Measurements from ENCODE around the gene POLN. TPM values are rescaled to one million over a fixed set of nuclear protein-coding genes. Genes with fewer than 3 reads are reported as not detected.

POLN gene
- polyA plus RNA-seq, 2 donors = 0.59 to 0.81 TPM

- Histone ChIP-seq H3K9me3 (ENCODE audit: control insufficient read depth in 2 of 2, insufficient read depth in 1 of 2, low read depth in 1 of 2, low read length in 1 of 2) (no peaks in the 10 kb centered on the region), H3K27me3 (ENCODE audit: control insufficient read depth in 1 of 2, insufficient read depth in 2 of 2, low read length in 2 of 2) (no peaks in the 10 kb centered on the region), H3K4me1 (ENCODE audit: control insufficient read depth in 2 of 2, insufficient read depth in 2 of 2, low read length in 1 of 2) (no peaks in the 10 kb centered on the region), H3K27ac (ENCODE audit: low read depth in 2 of 2, low read length in 1 of 2) (no peak overlapping the region), H3K36me3 (ENCODE audit: control insufficient read depth in 2 of 2, insufficient read depth in 2 of 2, low read length in 1 of 2) (no peaks in the 10 kb centered on the region), H3K4me3 (ENCODE audit: low read depth in 1 of 2, low read length in 2 of 2) (no peak overlapping the region)
- WGBS, 2 donors = 55 to 57% methylated on average over 9 of the region's 9 CpGs
These were observed 55.6 kb downstream of the POLN start for GRCh38 chr4:2186133-2186864.

- Histone ChIP-seq H3K4me3 (ENCODE audit: low read depth in 1 of 2, low read length in 2 of 2) (no peak overlapping the region), H3K36me3 (ENCODE audit: control insufficient read depth in 2 of 2, insufficient read depth in 2 of 2, low read length in 1 of 2) (no peaks in the 10 kb centered on the region), H3K27ac (ENCODE audit: low read depth in 2 of 2, low read length in 1 of 2) (no peak overlapping the region), H3K4me1 (ENCODE audit: control insufficient read depth in 2 of 2, insufficient read depth in 2 of 2, low read length in 1 of 2) (no peaks in the 10 kb centered on the region), H3K27me3 (ENCODE audit: control insufficient read depth in 1 of 2, insufficient read depth in 2 of 2, low read length in 2 of 2) (no peaks in the 10 kb centered on the region), H3K9me3 (ENCODE audit: control insufficient read depth in 2 of 2, insufficient read depth in 1 of 2, low read depth in 1 of 2, low read length in 1 of 2) (no peaks in the 10 kb centered on the region)
These were observed 58.5 kb downstream of the POLN start for GRCh38 chr4:2183394-2183793.

- WGBS, 2 donors = 82 to 85% methylated on average over 3 of the region's 3 CpGs
- no peaks in the 10 kb centered on the region for H3K36me3 ChIP-seq (ENCODE audit: control insufficient read depth in 2 of 2, insufficient read depth in 2 of 2, low read length in 1 of 2)
These were observed 58.9 kb downstream of the POLN start for GRCh38 chr4:2182994-2183393.

GRCh38 chr4:2180410-2180809 is 61.5 kb downstream of the POLN start:
- 96 to 97% methylated on average over 2 of the region's 2 CpGs for WGBS, 2 donors
- H3K36me3 ChIP-seq (ENCODE audit: control insufficient read depth in 2 of 2, insufficient read depth in 2 of 2, low read length in 1 of 2) = no peaks in the 10 kb centered on the region

More at GRCh38 chr4:2182994-2183393, 58.9 kb downstream of the POLN start:
- Histone ChIP-seq H3K27me3 (ENCODE audit: control insufficient read depth in 1 of 2, insufficient read depth in 2 of 2, low read length in 2 of 2) (no peaks in the 10 kb centered on the region), H3K9me3 (ENCODE audit: control insufficient read depth in 2 of 2, insufficient read depth in 1 of 2, low read depth in 1 of 2, low read length in 1 of 2) (no peaks in the 10 kb centered on the region), H3K4me1 (ENCODE audit: control insufficient read depth in 2 of 2, insufficient read depth in 2 of 2, low read length in 1 of 2) (no peaks in the 10 kb centered on the region), H3K27ac (ENCODE audit: low read depth in 2 of 2, low read length in 1 of 2) (no peak overlapping the region), H3K4me3 (ENCODE audit: low read depth in 1 of 2, low read length in 2 of 2) (no peak overlapping the region)

GRCh38 chr4:2179717-2180116 is 62.2 kb downstream of the POLN start:
- WGBS, 2 donors = 85 to 86% methylated on average over 7 of the region's 7 CpGs

More at GRCh38 chr4:2180410-2180809, 61.5 kb downstream of the POLN start:
- no peaks in the 10 kb centered on the region for H3K4me1 ChIP-seq (ENCODE audit: control insufficient read depth in 2 of 2, insufficient read depth in 2 of 2, low read length in 1 of 2)
- H3K27ac ChIP-seq (ENCODE audit: low read depth in 2 of 2, low read length in 1 of 2) = no peak overlapping the region
- no peaks in the 10 kb centered on the region for H3K27me3 ChIP-seq (ENCODE audit: control insufficient read depth in 1 of 2, insufficient read depth in 2 of 2, low read length in 2 of 2)
- H3K9me3 ChIP-seq (ENCODE audit: control insufficient read depth in 2 of 2, insufficient read depth in 1 of 2, low read depth in 1 of 2, low read length in 1 of 2) = no peaks in the 10 kb centered on the region
- H3K4me3 ChIP-seq (ENCODE audit: low read depth in 1 of 2, low read length in 2 of 2) = no peak overlapping the region

DNA sequence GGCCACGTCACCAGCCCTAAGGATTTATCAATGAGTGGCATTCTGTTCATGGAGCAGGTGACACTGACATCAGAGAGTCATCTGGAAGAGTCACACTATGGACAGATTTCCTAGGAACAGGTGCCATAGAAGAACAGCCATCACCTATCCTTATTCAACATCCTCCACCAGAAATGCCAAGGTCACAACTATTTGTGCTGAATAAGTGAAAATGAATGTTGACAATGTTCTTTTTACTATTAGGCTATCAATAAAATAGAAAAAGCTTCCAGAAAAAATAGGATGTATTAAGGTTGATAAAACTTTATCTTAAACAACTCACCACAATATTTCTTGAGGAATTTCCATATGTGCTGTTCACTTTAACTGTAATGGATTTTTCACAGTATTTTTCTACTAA is 62.9 kb downstream of the POLN start:
- no peak overlapping the region for H3K4me3 ChIP-seq (ENCODE audit: low read depth in 1 of 2, low read length in 2 of 2)
- H3K27ac ChIP-seq (ENCODE audit: low read depth in 2 of 2, low read length in 1 of 2) = no peak overlapping the region
- 92 to 97% methylated on average over 1 of the region's 1 CpG for WGBS, 2 donors
- no peaks in the 10 kb centered on the region for H3K9me3 ChIP-seq (ENCODE audit: control insufficient read depth in 2 of 2, insufficient read depth in 1 of 2, low read depth in 1 of 2, low read length in 1 of 2)
- H3K36me3 ChIP-seq (ENCODE audit: control insufficient read depth in 2 of 2, insufficient read depth in 2 of 2, low read length in 1 of 2) = no peaks in the 10 kb centered on the region
- H3K27me3 ChIP-seq (ENCODE audit: control insufficient read depth in 1 of 2, insufficient read depth in 2 of 2, low read length in 2 of 2) = no peaks in the 10 kb centered on the region
- H3K4me1 ChIP-seq (ENCODE audit: control insufficient read depth in 2 of 2, insufficient read depth in 2 of 2, low read length in 1 of 2) = no peaks in the 10 kb centered on the region

More at GRCh38 chr4:2179717-2180116, 62.2 kb downstream of the POLN start:
- Histone ChIP-seq H3K4me3 (ENCODE audit: low read depth in 1 of 2, low read length in 2 of 2) (no peak overlapping the region), H3K9me3 (ENCODE audit: control insufficient read depth in 2 of 2, insufficient read depth in 1 of 2, low read depth in 1 of 2, low read length in 1 of 2) (no peaks in the 10 kb centered on the region), H3K27me3 (ENCODE audit: control insufficient read depth in 1 of 2, insufficient read depth in 2 of 2, low read length in 2 of 2) (no peaks in the 10 kb centered on the region), H3K36me3 (ENCODE audit: control insufficient read depth in 2 of 2, insufficient read depth in 2 of 2, low read length in 1 of 2) (no peaks in the 10 kb centered on the region), H3K27ac (ENCODE audit: low read depth in 2 of 2, low read length in 1 of 2) (no peak overlapping the region), H3K4me1 (ENCODE audit: control insufficient read depth in 2 of 2, insufficient read depth in 2 of 2, low read length in 1 of 2) (no peaks in the 10 kb centered on the region)

DNA sequence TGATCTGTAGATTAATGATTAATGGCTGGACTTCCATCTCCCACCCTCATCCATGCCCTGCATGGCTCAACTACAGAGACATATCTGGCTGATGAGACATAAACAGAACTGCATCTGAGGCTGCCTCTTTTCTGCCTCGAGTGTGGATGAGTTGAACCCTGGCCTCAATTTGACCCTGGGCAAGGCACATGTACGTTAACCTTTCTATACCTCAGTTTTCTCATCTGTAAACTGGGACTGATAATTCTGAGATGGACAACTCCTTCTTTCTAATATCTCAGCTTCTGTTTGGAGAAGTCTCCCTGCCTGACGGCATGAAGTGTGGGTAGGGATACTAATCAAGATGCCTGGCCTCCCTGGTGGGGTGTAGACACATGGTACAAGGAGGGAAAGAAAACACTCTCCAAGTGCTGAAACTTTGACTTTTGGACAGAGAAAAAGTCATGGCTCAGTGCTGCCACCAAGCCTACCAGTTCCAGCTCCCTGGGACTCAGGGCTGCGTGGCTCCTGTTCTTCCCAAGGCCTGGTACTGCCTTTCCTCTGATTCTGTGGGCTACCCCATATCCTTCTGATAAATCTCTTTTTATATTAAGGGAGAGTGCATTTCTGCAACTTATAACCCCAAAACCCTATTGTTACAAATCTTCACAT is 64.4 kb downstream of the POLN start:
- no peaks in the 10 kb centered on the region for H3K9me3 ChIP-seq (ENCODE audit: control insufficient read depth in 2 of 2, insufficient read depth in 1 of 2, low read depth in 1 of 2, low read length in 1 of 2)
- H3K4me3 ChIP-seq (ENCODE audit: low read depth in 1 of 2, low read length in 2 of 2) = no peak overlapping the region
- no peaks in the 10 kb centered on the region for H3K36me3 ChIP-seq (ENCODE audit: control insufficient read depth in 2 of 2, insufficient read depth in 2 of 2, low read length in 1 of 2)
- WGBS, 2 donors = 86 to 89% methylated on average over 4 of the region's 4 CpGs
- no peak overlapping the region for H3K27ac ChIP-seq (ENCODE audit: low read depth in 2 of 2, low read length in 1 of 2)
- no peaks in the 10 kb centered on the region for H3K27me3 ChIP-seq (ENCODE audit: control insufficient read depth in 1 of 2, insufficient read depth in 2 of 2, low read length in 2 of 2)
- H3K4me1 ChIP-seq (ENCODE audit: control insufficient read depth in 2 of 2, insufficient read depth in 2 of 2, low read length in 1 of 2) = no peaks in the 10 kb centered on the region

- Histone ChIP-seq H3K4me3 (ENCODE audit: low read depth in 1 of 2, low read length in 2 of 2) (no peak overlapping the region), H3K9me3 (ENCODE audit: control insufficient read depth in 2 of 2, insufficient read depth in 1 of 2, low read depth in 1 of 2, low read length in 1 of 2) (no peaks in the 10 kb centered on the region), H3K4me1 (ENCODE audit: control insufficient read depth in 2 of 2, insufficient read depth in 2 of 2, low read length in 1 of 2) (no peaks in the 10 kb centered on the region), H3K27ac (ENCODE audit: low read depth in 2 of 2, low read length in 1 of 2) (no peak overlapping the region), H3K36me3 (ENCODE audit: control insufficient read depth in 2 of 2, insufficient read depth in 2 of 2, low read length in 1 of 2) (no peaks in the 10 kb centered on the region), H3K27me3 (ENCODE audit: control insufficient read depth in 1 of 2, insufficient read depth in 2 of 2, low read length in 2 of 2) (no peaks in the 10 kb centered on the region)
- WGBS, 2 donors = 87 to 91% methylated on average over 9 of the region's 9 CpGs
These were observed 65.8 kb downstream of the POLN start for GRCh38 chr4:2175990-2176698.

DNA sequence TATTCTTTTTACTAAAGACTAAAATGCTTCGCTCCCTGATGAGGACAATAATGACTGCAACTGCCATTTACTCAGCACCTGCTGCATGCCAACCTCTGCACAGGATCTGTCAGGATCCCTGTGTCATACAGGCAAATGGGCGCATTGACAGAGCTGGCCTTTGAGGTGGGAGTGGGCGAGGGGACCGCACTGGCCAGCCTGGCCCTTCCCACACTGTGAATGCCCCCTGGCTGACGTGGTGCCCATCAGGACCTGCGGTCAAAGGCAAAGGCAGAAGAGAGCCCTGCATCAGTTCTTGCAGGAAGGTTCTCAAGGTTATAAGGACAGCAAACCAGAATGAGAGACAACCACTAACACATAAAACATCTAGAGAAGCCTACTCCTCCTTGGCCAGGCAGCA is 67.9 kb downstream of the POLN start:
- Histone ChIP-seq H3K27me3 (ENCODE audit: control insufficient read depth in 1 of 2, insufficient read depth in 2 of 2, low read length in 2 of 2) (no peaks in the 10 kb centered on the region), H3K4me3 (ENCODE audit: low read depth in 1 of 2, low read length in 2 of 2) (no peak overlapping the region), H3K27ac (ENCODE audit: low read depth in 2 of 2, low read length in 1 of 2) (no peak overlapping the region), H3K4me1 (ENCODE audit: control insufficient read depth in 2 of 2, insufficient read depth in 2 of 2, low read length in 1 of 2) (no peaks in the 10 kb centered on the region), H3K36me3 (ENCODE audit: control insufficient read depth in 2 of 2, insufficient read depth in 2 of 2, low read length in 1 of 2) (no peaks in the 10 kb centered on the region), H3K9me3 (ENCODE audit: control insufficient read depth in 2 of 2, insufficient read depth in 1 of 2, low read depth in 1 of 2, low read length in 1 of 2) (no peaks in the 10 kb centered on the region)
- 96 to 98% methylated on average over 6 of the region's 6 CpGs for WGBS, 2 donors

Measured in esophagus (tissue), 2 donors.